ENCODE results near the gene TEDC2.
A peak's percentile ranks its signal among the peaks of the same experiment; 100 is the strongest.

The TEDC2 gene

GRCh38 chr16:2462031-2462866 is 2.3 kb downstream of the TEDC2 start:
- no peak overlapping the region for H3K27ac ChIP-seq (ENCODE audit: low read length)
- peaks cover 14% of the 10 kb centered on the region for H3K79me2 ChIP-seq (ENCODE audit: low read length)
- H4K20me1 ChIP-seq (ENCODE audit: insufficient read depth, low read length), result no peaks in the 10 kb centered on the region
- H3F3A ChIP-seq (ENCODE audit: insufficient read depth, low read length), result peaks cover 21% of the 10 kb centered on the region
- no peak overlapping the region for H3K4me3 ChIP-seq (ENCODE audit: low read length)
- no peaks in the 10 kb centered on the region for H3K27me3 ChIP-seq (replicated peaks; ENCODE audit: insufficient read depth, low read length)
- H3K4me1 ChIP-seq (ENCODE audit: low read length), result peaks cover 16% of the 10 kb centered on the region
- no peak overlapping the region for H2AFZ ChIP-seq (ENCODE audit: low read length)
- no peak for TF ChIP-seq EZH2 (optimal IDR thresholded peaks at IDR 0.05; ENCODE audit: low read depth, low read length)
- TF ChIP-seq CTCF (IDR thresholded peaks at IDR 0.05; ENCODE audit: low read length), result no peak
- TF ChIP-seq EZH2phosphoT487 (IDR thresholded peaks at IDR 0.05; ENCODE audit: low read length), result no peak
- no peak for DNase-seq
- H3K36me3 ChIP-seq (replicated peaks; ENCODE audit: insufficient read depth, low read length), result no peaks in the 10 kb centered on the region
- no peak overlapping the region for H3K9ac ChIP-seq (ENCODE audit: low read length)
- no peaks in the 10 kb centered on the region for H3K9me3 ChIP-seq (replicated peaks; ENCODE audit: insufficient read depth, low read length)
- no peak overlapping the region for H3K4me2 ChIP-seq (ENCODE audit: low read depth, low read length)
- H3K9me2 ChIP-seq (replicated peaks; ENCODE audit: insufficient read depth, low read length), result no peaks in the 10 kb centered on the region

- Histone ChIP-seq H3K4me1 (ENCODE audit: low read length) (peaks cover 11% of the 10 kb centered on the region), H3K27ac (ENCODE audit: low read length) (no peak overlapping the region), H3K9me2 (replicated peaks; ENCODE audit: insufficient read depth, low read length) (no peaks in the 10 kb centered on the region), H3K9ac (ENCODE audit: low read length) (no peak overlapping the region), H3K9me3 (replicated peaks; ENCODE audit: insufficient read depth, low read length) (no peaks in the 10 kb centered on the region), H4K20me1 (ENCODE audit: insufficient read depth, low read length) (no peaks in the 10 kb centered on the region), H3F3A (ENCODE audit: insufficient read depth, low read length) (peaks cover 5% of the 10 kb centered on the region; the same call in 1 of the 2 replicates), H3K36me3 (replicated peaks; ENCODE audit: insufficient read depth, low read length) (no peaks in the 10 kb centered on the region), H2AFZ (ENCODE audit: low read length) (no peak overlapping the region), H3K27me3 (replicated peaks; ENCODE audit: insufficient read depth, low read length) (peaks cover 13% of the 10 kb centered on the region), H3K4me2 (ENCODE audit: low read depth, low read length) (no peak overlapping the region), H3K4me3 (ENCODE audit: low read length) (no peak overlapping the region), H3K79me2 (ENCODE audit: low read length) (peaks cover 14% of the 10 kb centered on the region)
- TF ChIP-seq CTCF (IDR thresholded peaks at IDR 0.05; ENCODE audit: low read length) (no peak), EZH2phosphoT487 (IDR thresholded peaks at IDR 0.05; ENCODE audit: low read length) (no peak), EZH2 (optimal IDR thresholded peaks at IDR 0.05; ENCODE audit: low read depth, low read length) (no peak)
- no peak for DNase-seq
Measured at GRCh38 chr16:2464333-2464732, 4.4 kb downstream of the TEDC2 start.

GRCh38 chr16:2465653-2466415 is 5.9 kb downstream of the TEDC2 start:
- Histone ChIP-seq H3K27ac (ENCODE audit: low read length) (no peak overlapping the region), H3K9me3 (replicated peaks; ENCODE audit: insufficient read depth, low read length) (no peaks in the 10 kb centered on the region), H3K9ac (ENCODE audit: low read length) (no peak overlapping the region), H3F3A (ENCODE audit: insufficient read depth, low read length) (no peaks in the 10 kb centered on the region), H3K9me2 (replicated peaks; ENCODE audit: insufficient read depth, low read length) (no peaks in the 10 kb centered on the region), H3K36me3 (replicated peaks; ENCODE audit: insufficient read depth, low read length) (no peaks in the 10 kb centered on the region), H3K79me2 (ENCODE audit: low read length) (peaks cover 7% of the 10 kb centered on the region), H4K20me1 (ENCODE audit: insufficient read depth, low read length) (no peaks in the 10 kb centered on the region), H2AFZ (ENCODE audit: low read length) (no peak overlapping the region), H3K4me1 (ENCODE audit: low read length) (peaks cover 5% of the 10 kb centered on the region), H3K4me2 (ENCODE audit: low read depth, low read length) (no peak overlapping the region), H3K27me3 (replicated peaks; ENCODE audit: insufficient read depth, low read length) (peaks cover 28% of the 10 kb centered on the region), H3K4me3 (ENCODE audit: low read length) (no peak overlapping the region)
- DNase-seq, result no peak
- TF ChIP-seq EZH2phosphoT487 (IDR thresholded peaks at IDR 0.05; ENCODE audit: low read length), result no peak
- TF ChIP-seq EZH2 (optimal IDR thresholded peaks at IDR 0.05; ENCODE audit: low read depth, low read length), result no peak
- TF ChIP-seq CTCF (IDR thresholded peaks at IDR 0.05; ENCODE audit: low read length), result peak; percentile 12; the same call in 1 of the 2 replicates
